Peyer's patch (tissue), 4 donors: ENCODE measurements around the gene NFAM1. TPM values are rescaled to one million over a fixed set of nuclear protein-coding genes. Genes with fewer than 3 reads are reported as not detected.

Source experiments
- DNase-seq, 3 donors: peaks; one replicate each; pipeline ENCODE4 v3.0.0-alpha.2; 2017 to 2019
- H3K27ac ChIP-seq, 4 donors: fragments of 200-600 bp; sonication (generic); one replicate each; pipeline ENCODE4 v1.5.1; 2016 to 2019
- H3K27me3 ChIP-seq, 2 donors: fragments of 200-600 bp; sonication (generic); one replicate each; pipeline ENCODE4 v1.5.1; 2019
- H3K36me3 ChIP-seq, 3 donors: fragments of 200-600 bp; sonication (generic); one replicate each; pipeline ENCODE4 v1.5.1; 2016 to 2019
- H3K4me1 ChIP-seq, 4 donors: fragments of 200-600 bp; sonication (generic); one replicate each; pipeline ENCODE4 v1.5.1; 2016 to 2019
- H3K4me3 ChIP-seq, 4 donors: fragments of 200-600 bp; sonication (generic); 1 replicate in 3 of 4; 2 replicates in 1 of 4; pipeline ENCODE4 v1.5.1; 2016 to 2019; ENCODE audit warnings: mild to moderate bottlenecking in 1 of 4
- H3K9me3 ChIP-seq, 4 donors: fragments of 200-600 bp; sonication (generic); one replicate each; pipeline ENCODE4 v1.5.1; 2016 to 2019; ENCODE audit warnings: mild to moderate bottlenecking in 1 of 4
- POLR2A ChIP-seq, 2 donors: fragments of 450-650 bp; IDR thresholded peaks; one replicate each; pipeline ENCODE4 v1.5.1; 2017; ENCODE audit warnings: antibody characterized with exemption in 2 of 2, mild to moderate bottlenecking in 2 of 2, moderate library complexity in 2 of 2
- total RNA-seq, 4 donors: library from RNA; depleted of rRNA; stranded (reverse); fragments of >200 nt; gene quantifications; one replicate each; pipeline ENCODE4 v1.1.0, GENCODE V29; 2016
- TF ChIP-seq, protein P1 (sequence below), 6 experiments: fragments of 450-650 bp in 4 of 6; fragments of 200-600 bp in 2 of 6; sonication (generic) in 1 of 6; IDR thresholded peaks; one replicate each; pipeline ENCODE4 v1.5.1; 2017 to 2019; ENCODE audit warnings: antibody characterized with exemption in 6 of 6, mild to moderate bottlenecking in 3 of 6, moderate library complexity in 1 of 6

NFAM1 gene
- total RNA-seq, 4 donors from 2014 or later = 0.35 to 2.4 (median 1.0) TPM

DNA sequence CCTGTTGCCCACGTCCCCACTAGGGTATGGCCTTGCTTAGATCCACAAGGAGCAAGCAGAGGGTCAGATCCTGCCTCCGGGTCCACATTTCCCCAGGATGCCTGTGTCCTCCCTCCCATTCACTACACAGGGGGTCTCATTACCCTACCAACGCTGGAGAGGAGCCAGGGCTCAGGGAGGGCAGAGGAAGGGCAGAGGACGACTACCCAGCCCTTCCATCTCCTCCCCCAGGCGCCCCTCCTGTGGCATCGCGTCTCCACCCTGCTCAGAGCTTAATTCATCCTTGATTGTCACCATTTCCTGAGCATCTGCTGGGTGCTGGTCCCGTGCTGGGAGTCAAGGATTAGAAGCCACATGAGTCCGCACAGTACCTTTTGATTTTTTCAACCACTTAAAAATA is 5.0 kb downstream of the NFAM1 start:
- Histone ChIP-seq H3K9me3 (no peaks in the 10 kb centered on the region), H3K27me3 (no peaks in the 10 kb centered on the region), H3K4me3 (no peak overlapping the region), H3K36me3 (no peaks in the 10 kb centered on the region), H3K4me1 (no peaks in the 10 kb centered on the region), H3K27ac (no peak overlapping the region)
- TF ChIP-seq, protein P1, sequence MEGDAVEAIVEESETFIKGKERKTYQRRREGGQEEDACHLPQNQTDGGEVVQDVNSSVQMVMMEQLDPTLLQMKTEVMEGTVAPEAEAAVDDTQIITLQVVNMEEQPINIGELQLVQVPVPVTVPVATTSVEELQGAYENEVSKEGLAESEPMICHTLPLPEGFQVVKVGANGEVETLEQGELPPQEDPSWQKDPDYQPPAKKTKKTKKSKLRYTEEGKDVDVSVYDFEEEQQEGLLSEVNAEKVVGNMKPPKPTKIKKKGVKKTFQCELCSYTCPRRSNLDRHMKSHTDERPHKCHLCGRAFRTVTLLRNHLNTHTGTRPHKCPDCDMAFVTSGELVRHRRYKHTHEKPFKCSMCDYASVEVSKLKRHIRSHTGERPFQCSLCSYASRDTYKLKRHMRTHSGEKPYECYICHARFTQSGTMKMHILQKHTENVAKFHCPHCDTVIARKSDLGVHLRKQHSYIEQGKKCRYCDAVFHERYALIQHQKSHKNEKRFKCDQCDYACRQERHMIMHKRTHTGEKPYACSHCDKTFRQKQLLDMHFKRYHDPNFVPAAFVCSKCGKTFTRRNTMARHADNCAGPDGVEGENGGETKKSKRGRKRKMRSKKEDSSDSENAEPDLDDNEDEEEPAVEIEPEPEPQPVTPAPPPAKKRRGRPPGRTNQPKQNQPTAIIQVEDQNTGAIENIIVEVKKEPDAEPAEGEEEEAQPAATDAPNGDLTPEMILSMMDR (IDR thresholded peaks at IDR 0.05) = no peak
- no peak for TF ChIP-seq POLR2A (IDR thresholded peaks at IDR 0.05)
- peak in 1 of 3 donors; percentile 14 for DNase-seq

DNA sequence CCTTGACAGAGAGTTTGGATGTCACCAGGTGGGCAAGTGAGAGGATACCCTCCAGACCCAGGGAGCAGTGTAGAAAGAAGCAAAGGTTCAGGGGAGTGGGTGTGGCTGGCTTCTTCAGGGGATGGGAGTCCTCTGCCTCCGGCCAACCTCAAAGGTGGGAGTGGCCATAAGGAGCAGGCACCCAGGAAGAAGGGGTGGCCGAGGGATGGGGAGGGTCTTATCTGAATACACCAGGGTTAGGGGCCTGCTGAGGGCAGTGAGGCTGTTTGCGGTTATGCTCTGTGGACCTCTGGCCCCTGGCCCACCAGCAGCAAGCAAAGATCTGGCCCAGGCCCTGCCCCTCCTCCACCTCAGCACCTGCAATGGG is 6.2 kb downstream of the NFAM1 start:
- H3K4me3 ChIP-seq = no peak overlapping the region
- peak in 1 of 3 donors; percentile 31 for DNase-seq
- TF ChIP-seq POLR2A (IDR thresholded peaks at IDR 0.05) = no peak
- TF ChIP-seq, protein P1 (IDR thresholded peaks at IDR 0.05) = no peak
- no peaks in the 10 kb centered on the region for H3K27me3 ChIP-seq
- no peak overlapping the region for H3K27ac ChIP-seq
- H3K4me1 ChIP-seq = no peaks in the 10 kb centered on the region
- no peaks in the 10 kb centered on the region for H3K36me3 ChIP-seq
- H3K9me3 ChIP-seq = no peaks in the 10 kb centered on the region

- DNase-seq = peak in 1 of 3 donors; percentile 25
- Histone ChIP-seq H3K27ac (no peak overlapping the region), H3K36me3 (no peaks in the 10 kb centered on the region), H3K27me3 (no peaks in the 10 kb centered on the region), H3K4me3 (no peak overlapping the region), H3K4me1 (no peaks in the 10 kb centered on the region), H3K9me3 (no peaks in the 10 kb centered on the region)
- TF ChIP-seq POLR2A (IDR thresholded peaks at IDR 0.05) = no peak
- TF ChIP-seq, protein P1 (IDR thresholded peaks at IDR 0.05) = no peak
Observed at GRCh38 chr22:42425337-42425988, 6.7 kb downstream of the NFAM1 start.

GRCh38 chr22:42419243-42419881 is 12.8 kb downstream of the NFAM1 start:
- H3K27me3 ChIP-seq = no peaks in the 10 kb centered on the region
- peak overlapping the region in 1 of 4 donors; percentile 27 for H3K27ac ChIP-seq
- no peaks in the 10 kb centered on the region for H3K36me3 ChIP-seq
- no peaks in the 10 kb centered on the region for H3K9me3 ChIP-seq
- no peak for TF ChIP-seq POLR2A (IDR thresholded peaks at IDR 0.05)
- TF ChIP-seq, protein P1 (IDR thresholded peaks at IDR 0.05) = no peak
- H3K4me3 ChIP-seq = peak overlapping the region in 1 of 4 donors; percentile 24
- DNase-seq = peak in 2 of 3 donors; percentile 51 to 61
- H3K4me1 ChIP-seq = no peaks in the 10 kb centered on the region

GRCh38 chr22:42418811-42419242 is 13.4 kb downstream of the NFAM1 start:
- no peaks in the 10 kb centered on the region for H3K36me3 ChIP-seq
- no peaks in the 10 kb centered on the region for H3K4me1 ChIP-seq
- no peak overlapping the region for H3K4me3 ChIP-seq
- TF ChIP-seq, protein P1 (IDR thresholded peaks at IDR 0.05) = no peak
- TF ChIP-seq POLR2A (IDR thresholded peaks at IDR 0.05) = no peak
- no peaks in the 10 kb centered on the region for H3K9me3 ChIP-seq
- H3K27ac ChIP-seq = peak overlapping the region in 1 of 4 donors; percentile 27
- DNase-seq = peak in 1 of 3 donors; percentile 19
- no peaks in the 10 kb centered on the region for H3K27me3 ChIP-seq
